OCI-LY7 (cell line): ENCODE data around the gene SUPT5H. TPM values are rescaled to one million over a fixed set of nuclear protein-coding genes. Genes with fewer than 3 reads are reported as not detected.

Experiments
- BruUV-seq: library from RNA; stranded (reverse); fragments of 400-500 nt; replicated peaks from 2 replicates; lab custom pipeline; 2021; lab: Mats Ljungman, UMichigan
- CTCF ChIA-PET: fragments of 300-600 bp; sonication (Branson Sonifier 250); formaldehyde crosslinking; loops from one replicate; lab custom pipeline; 2022; ENCODE audit warnings: antibody characterized with exemption; ENCODE audit not compliant: unreplicated experiment; lab: Charles Lee
- POLR2A ChIA-PET: fragments of 300-600 bp; sonication (Branson Sonifier 250); formaldehyde crosslinking; loops from one replicate; lab custom pipeline; 2022; ENCODE audit warnings: antibody characterized with exemption; lab: Charles Lee
- DNase-seq: peaks from one replicate; pipeline ENCODE4 v3.0.0-alpha.2; 2015; ENCODE audit warnings: low spot score
- H2AFZ ChIP-seq: fragments of 200-600 bp; sonication (generic), shearing (Covaris generic); 2 replicates; pipeline ENCODE4 v1.6.1; 2014; ENCODE audit warnings: mild to moderate bottlenecking, antibody characterized with exemption, low read length, moderate library complexity
- H3K27ac ChIP-seq: fragments of 200-600 bp; sonication (generic); 2 replicates; pipeline ENCODE4 v1.5.1; 2014; ENCODE audit warnings: mixed run types, low read depth, mild to moderate bottlenecking, moderate library complexity, low read length, inconsistent platforms; ENCODE audit not compliant: poor library complexity, severe bottlenecking
- H3K36me3 ChIP-seq: fragments of 200-600 bp; sonication (generic); 2 replicates; pipeline ENCODE4 v1.6.1; 2014; ENCODE audit warnings: mild to moderate bottlenecking, antibody characterized with exemption, low read length, moderate library complexity, mixed read lengths; ENCODE audit not compliant: insufficient read depth
- H3K4me1 ChIP-seq: fragments of 200-600 bp; sonication (generic); 2 replicates; pipeline ENCODE4 v1.5.1; 2014; ENCODE audit warnings: mild to moderate bottlenecking, low read length; ENCODE audit not compliant: insufficient read depth, poor library complexity, severe bottlenecking
- H3K4me2 ChIP-seq: fragments of 200-600 bp; sonication (generic); 2 replicates; pipeline ENCODE4 v1.6.1; 2014; ENCODE audit warnings: mild to moderate bottlenecking, low read length
- H3K4me3 ChIP-seq: fragments of 200-600 bp; sonication (generic); 2 replicates; pipeline ENCODE4 v1.5.1; 2014; ENCODE audit warnings: mild to moderate bottlenecking, low read depth, low read length; ENCODE audit not compliant: poor library complexity, severe bottlenecking
- H3K79me2 ChIP-seq: fragments of 200-600 bp; sonication (generic); 2 replicates; pipeline ENCODE4 v1.6.1; 2016; ENCODE audit warnings: low read depth, mild to moderate bottlenecking, low read length, moderate library complexity, mixed read lengths; ENCODE audit not compliant: insufficient read depth
- H3K9me2 ChIP-seq: fragments of 200-600 bp; sonication (generic); 2 replicates; pipeline ENCODE4 v1.6.1; 2016; ENCODE audit warnings: mild to moderate bottlenecking, low read length, mixed read lengths; ENCODE audit not compliant: insufficient read depth
- H3K9me3 ChIP-seq: fragments of 200-600 bp; sonication (generic); 2 replicates; pipeline ENCODE4 v1.6.1; 2014; ENCODE audit warnings: mild to moderate bottlenecking, mixed run types, low read length, mixed read lengths
- H4K20me1 ChIP-seq: fragments of 200-600 bp; sonication (generic); 2 replicates; pipeline ENCODE4 v1.6.1; 2014; ENCODE audit warnings: mild to moderate bottlenecking, antibody characterized with exemption, low read length, moderate library complexity, mixed read lengths; ENCODE audit not compliant: insufficient read depth
- EZH2phosphoT487 ChIP-seq: fragments of 200-600 bp; sonication (generic); IDR thresholded peaks from 2 replicates; pipeline ENCODE4 v1.6.1; 2018; ENCODE audit warnings: low read depth, borderline replicate concordance, mild to moderate bottlenecking, mixed run types, antibody characterized with exemption, low read length, moderate library complexity, mixed read lengths
- intact Hi-C: fragments of 100-400 bp; cut with micrococcal nuclease; formaldehyde crosslinking; loops from one replicate; pipeline ENCODE4 v1.10.0; 2022; ENCODE audit not compliant: unreplicated experiment
- total RNA-seq, 2 experiments: library from RNA; depleted of rRNA in 1 of 2; stranded (reverse); fragments of >200 nt in 1 of 2; shearing (Covaris generic) in 1 of 2; gene quantifications; 2 replicates each; pipeline ENCODE4 v1.2.3, GENCODE V29; 2014 to 2022
- TF ChIP-seq, protein P1 (sequence below): fragments of 200-600 bp; sonication (generic); conservative IDR thresholded peaks from 2 replicates; pipeline ENCODE4 v1.5.1; 2014; ENCODE audit warnings: mild to moderate bottlenecking, antibody characterized with exemption, low read length, moderate library complexity, mixed read lengths

The SUPT5H gene
- total RNA-seq, 2 experiments from 2014 or later = 70.1 to 175 TPM

- H3K27ac ChIP-seq = no peak overlapping the region
- no peak overlapping the region for H3K4me2 ChIP-seq
- no peaks in the 10 kb centered on the region for H3K79me2 ChIP-seq
- H2AFZ ChIP-seq = no peak overlapping the region
- TF ChIP-seq, protein P1, sequence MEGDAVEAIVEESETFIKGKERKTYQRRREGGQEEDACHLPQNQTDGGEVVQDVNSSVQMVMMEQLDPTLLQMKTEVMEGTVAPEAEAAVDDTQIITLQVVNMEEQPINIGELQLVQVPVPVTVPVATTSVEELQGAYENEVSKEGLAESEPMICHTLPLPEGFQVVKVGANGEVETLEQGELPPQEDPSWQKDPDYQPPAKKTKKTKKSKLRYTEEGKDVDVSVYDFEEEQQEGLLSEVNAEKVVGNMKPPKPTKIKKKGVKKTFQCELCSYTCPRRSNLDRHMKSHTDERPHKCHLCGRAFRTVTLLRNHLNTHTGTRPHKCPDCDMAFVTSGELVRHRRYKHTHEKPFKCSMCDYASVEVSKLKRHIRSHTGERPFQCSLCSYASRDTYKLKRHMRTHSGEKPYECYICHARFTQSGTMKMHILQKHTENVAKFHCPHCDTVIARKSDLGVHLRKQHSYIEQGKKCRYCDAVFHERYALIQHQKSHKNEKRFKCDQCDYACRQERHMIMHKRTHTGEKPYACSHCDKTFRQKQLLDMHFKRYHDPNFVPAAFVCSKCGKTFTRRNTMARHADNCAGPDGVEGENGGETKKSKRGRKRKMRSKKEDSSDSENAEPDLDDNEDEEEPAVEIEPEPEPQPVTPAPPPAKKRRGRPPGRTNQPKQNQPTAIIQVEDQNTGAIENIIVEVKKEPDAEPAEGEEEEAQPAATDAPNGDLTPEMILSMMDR = no peak
- no peak for TF ChIP-seq EZH2phosphoT487
- no TSS peak for BruUV-seq
- H3K36me3 ChIP-seq = peaks cover 45% of the 10 kb centered on the region
- POLR2A ChIA-PET = no interaction called here
- H3K9me2 ChIP-seq = no peaks in the 10 kb centered on the region
- H3K9me3 ChIP-seq = no peaks in the 10 kb centered on the region
- no peak overlapping the region for H3K4me3 ChIP-seq
- CTCF ChIA-PET = no interaction called here
- intact Hi-C loops = no loop called here
- no peaks in the 10 kb centered on the region for H4K20me1 ChIP-seq
- peaks cover 3% of the 10 kb centered on the region for H3K4me1 ChIP-seq
- DNase-seq = no peak
Measured at GRCh38 chr19:39492225-39492624, 46.8 kb downstream of the SUPT5H start.

DNA sequence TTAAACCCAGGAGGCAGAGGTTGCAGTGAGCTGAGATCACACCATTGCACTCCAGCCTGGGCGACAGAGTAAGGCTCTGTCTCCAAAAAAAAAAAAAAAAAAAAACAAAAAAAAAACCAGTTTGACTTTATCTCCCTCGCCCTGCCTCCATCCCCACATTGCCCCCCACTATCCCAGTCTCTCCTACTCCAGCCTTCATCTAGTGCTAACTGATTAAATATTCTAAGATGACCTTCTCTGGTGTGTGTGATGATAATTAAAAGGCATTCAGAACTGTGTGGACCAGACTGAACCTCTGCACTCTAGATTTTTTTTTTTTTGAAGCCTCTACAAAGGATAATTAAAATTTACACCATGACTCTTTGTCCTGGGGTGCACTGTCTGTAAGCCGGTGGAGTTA is 47.4 kb downstream of the SUPT5H start:
- Histone ChIP-seq H3K9me2 (no peaks in the 10 kb centered on the region), H3K36me3 (peaks cover 43% of the 10 kb centered on the region), H2AFZ (no peak overlapping the region), H3K4me2 (no peak overlapping the region), H3K79me2 (no peaks in the 10 kb centered on the region), H4K20me1 (no peaks in the 10 kb centered on the region), H3K27ac (no peak overlapping the region), H3K9me3 (no peaks in the 10 kb centered on the region), H3K4me3 (no peak overlapping the region), H3K4me1 (peaks cover 9% of the 10 kb centered on the region)
- ChIA-PET CTCF (no interaction called here), POLR2A (no interaction called here)
- intact Hi-C loops = no loop called here
- BruUV-seq = no TSS peak
- no peak for DNase-seq
- TF ChIP-seq EZH2phosphoT487 = no peak
- TF ChIP-seq, protein P1 = no peak

- intact Hi-C loops = no loop called here
- Histone ChIP-seq H4K20me1 (no peaks in the 10 kb centered on the region), H3K4me1 (peaks cover 28% of the 10 kb centered on the region), H3K27ac (no peak overlapping the region), H3K4me2 (no peak overlapping the region), H3K9me3 (no peaks in the 10 kb centered on the region), H3K4me3 (no peak overlapping the region), H2AFZ (no peak overlapping the region), H3K36me3 (peaks cover 24% of the 10 kb centered on the region), H3K79me2 (no peaks in the 10 kb centered on the region), H3K9me2 (no peaks in the 10 kb centered on the region)
- POLR2A ChIA-PET = interaction anchor here (0.7 kb wide), 2 partner anchors 40 to 45 kb away, joined by 3 to 4 read pairs; no protein-coding TSS in a partner anchor
- CTCF ChIA-PET = no interaction called here
- no peak for TF ChIP-seq EZH2phosphoT487
- TF ChIP-seq, protein P1 = no peak
- BruUV-seq = no TSS peak
- no peak for DNase-seq
Measured at GRCh38 chr19:39494661-39495060, 49.3 kb downstream of the SUPT5H start.
